Eye (tissue), 1 donor: ENCODE results near the gene HDAC7.
"Not testable (repeated sequence)": the region's sequence is repeated elsewhere in the genome, so short reads cannot be mapped to it uniquely, and the experiment has no call there.

ENCODE experiments used
- DNase-seq: peaks from one replicate; pipeline ENCODE4 v3.0.0-alpha.2; 2015

Gene HDAC7

GRCh38 chr12:47848853-47849252, 29.1 kb upstream of the HDAC7 start:
- DNase-seq: no peak

DNA sequence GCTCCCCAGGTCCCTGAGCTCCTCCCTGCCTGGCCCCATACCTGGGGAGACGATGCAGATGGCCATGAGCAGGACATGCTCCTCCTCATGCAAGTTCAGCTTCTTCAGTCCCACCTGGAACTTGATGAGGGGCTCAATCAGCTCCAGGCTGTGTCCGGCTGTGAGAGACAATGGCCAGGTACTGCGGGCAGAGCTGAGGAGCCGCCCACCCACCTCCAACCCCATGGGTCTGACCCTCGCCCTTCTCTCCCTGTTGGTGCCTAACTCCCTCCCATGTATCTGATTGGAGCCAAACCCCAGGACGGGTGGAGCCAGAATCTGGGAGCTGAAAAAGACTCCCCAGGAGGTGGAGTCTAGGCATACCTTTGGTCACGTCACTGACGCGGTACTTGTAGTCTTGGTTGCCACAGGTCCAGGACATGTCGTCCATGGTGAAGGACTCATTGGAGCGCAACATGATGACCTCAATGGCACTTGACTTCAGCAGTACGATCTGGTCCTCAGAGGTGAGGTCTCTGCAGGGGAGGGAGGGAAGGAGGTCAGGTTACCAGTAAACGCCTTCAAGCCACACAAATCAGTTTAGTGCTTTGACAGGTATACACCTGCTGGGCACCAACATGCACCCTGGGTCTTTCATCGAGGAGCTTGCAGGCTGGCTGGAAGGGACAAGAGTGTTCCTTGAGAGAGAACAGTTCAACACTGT, 26.7 kb upstream of the HDAC7 start:
- no peak for DNase-seq

DNA sequence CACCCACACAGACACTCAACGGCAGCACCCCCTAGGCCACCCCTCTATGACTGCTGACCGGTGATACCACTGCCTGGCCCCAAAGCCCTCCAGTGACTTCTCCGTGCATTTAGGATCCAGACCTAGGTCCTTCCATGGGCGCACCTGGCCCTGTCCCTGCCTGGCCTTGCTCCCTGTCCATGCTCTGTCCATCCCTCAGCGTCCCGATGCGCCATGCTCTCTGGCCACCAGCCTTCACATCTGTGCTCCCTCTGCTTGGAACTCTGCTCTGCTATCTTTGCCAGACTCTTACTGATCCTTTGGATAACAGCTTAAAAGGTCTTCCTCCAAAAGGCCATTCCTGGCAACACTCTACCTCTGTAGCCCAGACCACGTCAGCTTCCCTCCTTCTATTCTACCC, 25.4 kb upstream of the HDAC7 start:
- DNase-seq: no peak

DNA sequence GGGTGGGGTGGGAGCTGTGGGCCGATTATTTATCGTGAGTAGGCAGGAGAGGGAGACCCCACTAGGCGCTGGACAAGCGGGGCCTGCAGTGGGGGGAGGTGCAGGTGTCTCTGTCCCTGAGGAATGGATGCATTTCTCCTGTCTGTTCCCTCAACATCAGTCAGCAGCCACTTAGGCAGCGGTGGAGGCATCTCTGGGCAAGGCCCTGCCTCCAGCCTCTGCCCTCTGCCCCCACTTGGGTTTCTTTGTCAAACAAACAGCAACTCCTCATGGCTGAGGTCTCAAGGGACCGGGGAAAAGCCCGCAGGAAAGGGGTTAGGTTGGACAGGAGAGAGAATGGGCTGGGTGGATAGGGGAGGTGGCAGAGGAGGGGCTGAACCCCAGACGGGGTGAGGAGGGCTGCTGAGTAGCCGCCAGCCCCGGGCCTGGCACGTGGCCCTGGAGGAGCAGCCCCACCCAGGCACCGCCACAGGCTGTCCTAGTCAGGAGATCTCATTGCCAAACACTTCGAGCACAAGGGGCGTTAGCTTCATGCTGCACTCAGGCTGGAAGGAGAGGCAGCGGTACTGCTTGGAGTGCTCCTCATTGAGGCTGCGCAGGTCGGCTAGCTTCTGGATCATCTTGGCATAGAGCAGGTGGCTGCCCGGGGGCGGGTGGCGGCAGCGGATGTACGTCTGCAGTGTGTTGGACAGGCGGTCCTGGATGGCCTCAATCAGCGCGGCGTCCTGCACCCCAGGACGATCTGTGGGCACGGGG, 24.7 kb upstream of the HDAC7 start:
- DNase-seq: no peak

DNA sequence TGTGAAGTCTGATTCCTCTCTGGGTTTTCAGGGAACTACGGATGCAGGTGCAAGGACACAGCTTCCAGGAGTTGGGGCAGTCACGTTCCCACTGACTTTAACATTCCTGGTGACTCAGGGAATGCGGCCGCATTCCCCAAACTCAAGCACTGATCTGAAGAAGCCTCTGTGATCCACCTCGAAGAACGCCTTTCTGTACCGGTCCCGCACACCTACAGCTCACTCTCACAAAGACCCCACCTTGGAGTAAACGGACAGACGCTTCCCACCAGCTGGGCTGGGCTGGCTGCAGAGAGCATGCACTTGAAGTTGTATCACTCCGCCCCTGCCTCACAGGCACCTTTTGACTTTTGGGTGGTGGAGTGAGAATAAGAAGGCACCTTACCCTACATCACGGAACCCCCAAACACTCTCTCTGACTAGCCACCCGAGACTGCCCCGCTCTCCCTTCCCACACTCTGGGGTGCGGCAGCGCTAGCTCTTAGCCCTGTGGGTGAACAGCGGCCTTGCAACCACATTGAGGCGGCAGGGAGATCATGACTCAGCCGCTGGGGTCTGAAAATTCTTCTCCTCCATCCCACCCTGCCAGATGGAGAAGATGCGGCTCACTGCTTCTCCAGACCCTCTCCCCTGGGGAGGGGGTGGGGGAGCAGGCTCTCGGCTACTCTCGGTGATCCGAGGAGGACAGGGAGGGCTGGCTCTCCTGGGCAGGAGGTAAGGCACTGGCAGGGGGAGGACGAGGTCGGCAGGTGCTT, 23.7 kb upstream of the HDAC7 start:
- DNase-seq: peak; percentile 25

- DNase-seq: not testable (repeated sequence)
Measured at GRCh38 chr12:47842543-47842942, 22.8 kb upstream of the HDAC7 start.

DNA sequence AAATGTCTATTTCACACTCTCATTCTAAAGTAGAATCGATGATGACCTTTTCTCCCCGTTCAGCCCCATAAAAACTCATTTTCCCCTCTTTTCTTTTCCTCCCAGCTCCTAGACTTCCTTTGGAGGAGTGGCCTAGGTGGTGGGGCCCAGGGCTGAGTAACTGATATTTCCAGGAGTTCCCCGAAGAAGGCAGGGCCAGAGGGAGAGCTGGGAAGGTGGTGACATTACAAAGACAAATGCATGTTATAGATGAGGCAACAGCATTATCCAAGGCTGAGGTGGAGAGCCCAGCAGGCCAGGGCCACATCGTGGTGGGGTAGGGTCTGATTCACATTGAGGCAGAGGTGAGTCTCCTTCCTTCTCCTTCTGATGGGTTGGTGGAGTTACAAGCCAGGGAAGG, 22.2 kb upstream of the HDAC7 start:
- no peak for DNase-seq

DNA sequence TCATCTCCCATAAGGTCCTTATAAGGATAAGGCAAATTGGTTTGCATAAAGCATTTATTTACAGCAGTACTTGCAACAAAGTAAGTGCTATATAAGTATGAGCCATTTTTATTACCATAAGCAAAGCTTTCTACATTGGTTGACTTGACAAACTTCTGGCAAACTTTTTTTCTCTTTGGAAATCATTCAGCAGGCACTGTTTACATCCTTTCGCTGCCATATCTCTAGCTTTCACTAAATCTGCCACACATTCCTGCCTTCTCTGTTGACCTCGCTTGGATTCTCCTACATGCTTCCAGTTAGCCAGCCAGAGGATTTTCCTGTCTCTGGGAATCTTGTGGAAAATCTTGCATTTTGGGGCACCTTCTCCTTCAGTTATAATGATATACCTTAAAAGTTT, 21.8 kb upstream of the HDAC7 start:
- no peak for DNase-seq

DNA sequence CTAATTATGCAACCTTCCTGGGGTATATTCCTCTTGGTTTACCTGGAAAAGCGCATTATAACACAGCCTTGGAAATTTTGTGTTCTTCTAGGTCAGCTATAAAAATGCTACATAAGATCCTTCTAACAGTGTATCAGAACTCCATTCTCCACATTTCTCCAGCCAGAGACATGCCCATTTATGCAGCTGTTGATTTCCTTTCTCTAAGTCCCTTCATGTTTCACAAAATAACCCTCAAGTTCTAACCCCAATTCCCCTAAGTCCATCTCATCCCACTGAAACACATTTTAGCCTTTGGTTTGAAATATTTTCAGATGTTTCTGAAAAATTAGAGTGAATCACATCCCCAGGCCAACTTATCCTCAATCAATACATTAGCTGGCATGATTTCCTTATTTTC, 20.9 kb upstream of the HDAC7 start:
- no peak for DNase-seq

DNA sequence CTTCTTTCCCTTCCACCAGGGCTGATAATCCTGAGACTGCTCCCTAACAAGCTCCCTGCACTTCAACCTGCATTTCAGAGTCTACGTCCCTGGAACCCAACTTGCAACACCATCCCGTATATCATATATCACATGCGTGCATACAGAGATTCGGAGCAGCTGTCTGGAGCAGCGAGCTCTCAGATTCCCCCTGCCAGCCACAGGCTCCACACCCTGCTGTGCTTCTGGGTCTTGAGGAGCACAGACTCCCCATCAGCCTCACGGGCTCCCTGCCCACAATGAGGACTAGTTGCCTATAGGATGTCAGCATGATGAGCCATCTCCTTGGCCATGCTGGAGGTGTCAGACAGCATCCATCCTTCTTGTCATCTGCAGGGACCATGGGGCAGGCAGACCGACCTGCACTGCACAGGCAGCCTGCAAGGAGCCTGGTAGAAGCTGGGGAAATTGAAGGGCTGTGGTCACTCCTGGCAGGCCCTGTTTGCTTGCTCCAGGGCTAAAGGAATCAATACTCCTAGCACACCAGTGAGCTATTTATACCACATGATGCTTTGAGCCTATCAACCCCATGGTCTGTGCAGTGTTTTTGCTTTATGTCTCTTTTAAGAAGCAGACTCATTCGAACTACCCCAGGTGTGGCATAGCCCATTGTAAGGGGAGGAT, 19.6 kb upstream of the HDAC7 start:
- DNase-seq: no peak

DNA sequence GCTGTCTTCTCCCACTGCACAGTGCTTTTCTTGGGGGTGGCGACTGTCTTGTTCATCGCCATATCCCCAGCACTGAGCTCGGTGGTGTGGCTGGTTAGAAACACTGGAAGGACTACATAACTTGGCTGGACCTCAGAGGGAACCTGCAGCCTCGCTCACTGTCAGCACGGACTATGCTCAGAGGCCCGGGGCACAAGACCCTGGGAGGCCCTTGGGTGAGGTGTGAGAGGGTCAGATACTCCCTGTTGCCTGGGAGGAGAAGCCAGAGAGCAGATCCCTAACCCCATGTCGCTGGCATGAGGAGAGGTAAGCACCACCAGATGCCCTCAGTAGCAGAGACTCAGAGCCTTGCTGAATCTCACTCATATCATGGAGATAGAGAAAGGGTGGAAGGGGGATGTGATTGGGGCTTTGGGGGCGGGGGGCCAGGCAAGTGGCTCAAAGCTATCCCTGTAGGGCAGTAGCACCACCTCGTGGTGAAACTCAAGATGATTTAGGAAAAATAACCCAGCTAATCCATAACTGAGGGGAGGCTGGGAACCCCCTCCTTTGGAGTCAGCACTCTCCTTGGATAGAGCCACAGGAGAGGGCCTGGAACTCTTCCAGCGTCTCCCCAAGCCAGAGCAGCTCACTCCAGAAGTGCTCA, 18.7 kb upstream of the HDAC7 start:
- DNase-seq: peak; percentile 60

DNA sequence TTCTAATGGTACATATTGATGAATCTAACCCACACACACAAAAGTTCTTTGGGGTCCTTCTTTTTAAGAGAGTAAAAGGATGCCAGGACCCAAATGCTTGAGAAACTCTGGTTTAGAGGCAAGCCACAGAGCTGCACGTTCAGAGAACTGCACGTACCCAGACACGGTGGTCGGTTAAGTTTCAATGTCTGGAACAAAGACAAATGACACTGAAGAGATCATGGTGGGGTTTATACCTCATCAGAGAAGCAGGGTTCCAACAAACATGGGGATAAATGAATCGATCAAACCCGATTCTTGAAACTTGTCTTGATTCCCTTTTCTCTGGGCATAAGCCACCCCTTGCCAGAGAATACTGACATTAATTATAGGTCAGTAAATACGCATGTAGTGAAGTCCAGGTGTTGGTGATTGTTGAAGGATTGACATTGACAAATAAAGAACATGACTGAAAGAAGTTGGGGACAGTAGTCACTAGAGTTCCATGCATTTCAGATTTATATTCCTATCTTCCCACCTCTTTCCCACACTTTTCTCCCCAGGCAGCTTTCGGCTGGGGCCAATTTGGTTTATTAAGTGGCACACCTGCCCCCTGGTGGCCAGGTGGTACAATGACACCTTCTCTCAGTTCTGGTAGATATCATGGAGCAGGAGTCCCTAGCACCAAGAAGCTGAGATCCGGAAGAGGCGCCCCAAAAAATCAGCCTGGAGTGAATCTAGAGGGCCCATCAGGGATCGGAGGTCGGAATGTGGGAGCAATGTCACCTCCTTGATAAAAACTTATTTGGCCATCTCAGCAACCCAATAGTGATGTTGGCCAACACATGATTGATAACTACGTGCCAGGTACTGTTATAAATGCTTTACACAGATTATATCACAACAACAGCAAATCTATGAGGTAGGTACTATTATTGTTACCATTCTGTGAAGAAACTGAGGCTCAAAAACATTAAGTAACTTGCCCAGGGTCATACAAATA, 17.8 kb upstream of the HDAC7 start:
- DNase-seq: peak; percentile 78

GRCh38 chr12:47835831-47836155, 16.1 kb upstream of the HDAC7 start:
- DNase-seq: no peak

GRCh38 chr12:47835006-47835830, 15.5 kb upstream of the HDAC7 start:
- DNase-seq: no peak

DNA sequence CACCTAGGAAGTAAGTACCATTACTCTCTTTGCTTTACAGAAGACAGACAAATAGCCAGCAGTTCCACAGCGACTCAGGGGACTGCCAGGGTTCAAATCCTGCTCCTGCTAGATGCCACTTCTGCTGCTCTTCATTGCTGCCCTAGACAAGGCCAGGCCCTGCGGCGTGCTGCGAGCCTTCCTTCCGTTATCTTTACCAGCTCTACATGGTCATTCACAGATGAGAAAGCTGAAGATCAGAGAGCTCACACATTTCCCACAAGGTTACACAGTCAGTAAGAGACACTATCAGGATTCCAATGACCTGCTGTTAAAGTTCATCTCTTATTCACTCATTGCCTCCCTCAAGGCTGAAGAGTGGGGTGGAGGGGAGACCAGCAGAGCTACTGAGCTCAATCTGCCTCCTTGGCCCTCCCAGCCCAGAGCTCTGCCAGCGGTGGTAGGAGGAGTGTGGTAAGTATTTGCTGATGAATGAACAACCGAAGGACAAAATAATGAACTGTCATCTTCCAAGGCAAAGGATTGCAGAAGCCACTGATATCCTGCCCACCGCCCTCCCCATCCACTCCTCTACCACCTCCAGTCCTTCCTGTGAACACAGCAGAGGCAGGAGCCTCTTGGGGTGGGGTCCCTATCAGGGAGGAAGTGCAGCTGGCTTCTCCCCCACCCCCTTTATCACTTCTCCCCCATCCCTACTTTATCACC, 14.6 kb upstream of the HDAC7 start:
- no peak for DNase-seq

GRCh38 chr12:47833591-47834012, 13.9 kb upstream of the HDAC7 start:
- DNase-seq: no peak

GRCh38 chr12:47832263-47832933, 12.7 kb upstream of the HDAC7 start:
- DNase-seq: no peak

- DNase-seq: no peak
Measured at GRCh38 chr12:47829584-47829983, 9.9 kb upstream of the HDAC7 start.

DNA sequence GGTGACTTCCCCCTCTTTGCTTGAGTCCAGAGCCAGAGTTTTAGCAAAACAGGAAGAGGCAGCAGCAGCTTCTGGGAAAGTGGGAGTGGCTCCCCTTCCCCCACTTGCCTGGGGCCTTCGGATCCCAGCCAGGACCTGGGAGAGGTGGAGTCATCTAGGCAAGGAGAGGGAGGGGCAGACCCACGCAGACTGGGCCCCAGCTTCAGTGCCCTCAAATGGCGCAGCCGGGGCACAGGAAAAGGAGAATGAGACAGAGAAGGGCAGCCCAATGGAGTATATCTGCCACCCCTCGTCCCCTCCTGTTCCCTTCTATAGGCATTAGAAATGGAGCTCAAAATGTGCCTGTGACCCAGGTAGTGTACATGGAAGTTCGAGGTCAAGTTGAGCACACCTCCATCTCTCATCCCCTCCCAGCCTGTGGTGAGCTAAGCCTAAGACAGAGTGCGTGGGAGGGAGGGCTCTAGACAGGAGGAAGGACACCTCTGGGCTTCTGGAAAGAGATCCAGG, 9.3 kb upstream of the HDAC7 start:
- peak; percentile 70 for DNase-seq
